ENCODE results near the gene GFRA4. TPM values are rescaled to one million over a fixed set of nuclear protein-coding genes. Genes with fewer than 3 reads are reported as not detected.

Gene GFRA4
- total and polyA plus RNA-seq, 4 donors, result 0.15 TPM; not detected in 3

GRCh38 chr20:3677733-3678132 lies 14.5 kb upstream of the GFRA4 start:
- peaks cover 55% of the 10 kb centered on the region for H3K27me3 ChIP-seq (ENCODE audit: control insufficient read depth, insufficient read depth, low read length)

DNA sequence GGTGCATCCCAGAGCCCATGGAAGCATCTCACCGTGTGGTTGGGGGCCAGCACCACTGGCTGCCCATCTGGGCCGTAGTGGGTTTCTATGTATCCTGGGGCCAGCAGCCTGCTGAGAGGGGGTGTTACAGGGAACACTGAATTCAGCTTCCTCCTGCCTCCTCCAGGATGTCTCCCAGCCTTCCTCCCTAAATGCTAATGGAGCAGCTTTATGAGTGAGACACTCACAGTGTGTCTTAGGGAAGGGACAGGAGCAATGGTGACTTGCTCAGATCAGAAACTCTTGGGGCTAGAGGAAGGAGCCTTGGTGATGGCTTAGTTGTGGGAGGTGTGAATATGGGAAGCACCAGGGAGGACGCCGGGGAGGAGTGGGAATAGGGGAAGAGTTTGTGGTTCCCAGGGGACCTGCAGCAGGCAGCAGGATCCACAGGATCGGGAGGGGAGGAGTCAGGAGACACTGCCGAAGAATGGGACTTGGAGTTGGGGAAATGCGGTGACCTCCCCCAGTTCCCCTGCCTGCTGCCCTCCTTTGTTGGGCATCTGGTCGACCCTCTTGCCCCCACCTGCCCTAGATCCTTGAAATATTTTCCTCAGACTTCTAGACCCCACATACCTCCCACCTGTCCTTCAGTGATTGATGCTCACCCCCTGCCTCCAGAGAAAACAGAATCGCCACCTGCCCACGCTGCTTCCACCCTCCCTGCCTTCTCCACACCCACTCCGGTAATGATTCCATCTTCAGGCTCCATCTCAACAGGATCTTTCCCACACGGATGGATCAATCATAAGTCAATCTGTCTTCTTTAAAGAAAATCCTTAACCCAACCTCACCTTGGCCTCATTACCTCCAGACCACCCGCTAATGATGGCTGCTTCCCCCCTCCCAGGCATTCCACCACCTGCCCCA lies 12.0 kb upstream of the GFRA4 start:
- no peaks in the 10 kb centered on the region for H3K9me3 ChIP-seq (ENCODE audit: control insufficient read depth, insufficient read depth, low read length)
- H3K4me1 ChIP-seq (ENCODE audit: control insufficient read depth, insufficient read depth, low read length), result peaks cover 48% of the 10 kb centered on the region
- peaks cover 4% of the 10 kb centered on the region for H3K36me3 ChIP-seq (ENCODE audit: control insufficient read depth, insufficient read depth, low read length)
- WGBS (ENCODE audit: insufficient coverage), result 44% methylated on average over 11 of the region's 13 CpGs
- H3K27me3 ChIP-seq (ENCODE audit: control insufficient read depth, insufficient read depth, low read length), result peaks cover 53% of the 10 kb centered on the region
- DNase-seq (ENCODE audit: low read depth in 4 of 6, low spot score in 6 of 6), result no peak
- H3K4me3 ChIP-seq (ENCODE audit: low read depth, low read length), result no peak overlapping the region
- no peak overlapping the region for H3K27ac ChIP-seq (ENCODE audit: low read depth, low read length)

More at GRCh38 chr20:3677733-3678132, 14.5 kb upstream of the GFRA4 start:
- Histone ChIP-seq H3K4me3 (ENCODE audit: low read depth, low read length) (no peak overlapping the region), H3K9me3 (ENCODE audit: control insufficient read depth, insufficient read depth, low read length) (no peaks in the 10 kb centered on the region), H3K27ac (ENCODE audit: low read depth, low read length) (peak overlapping the region; percentile 54), H3K4me1 (ENCODE audit: control insufficient read depth, insufficient read depth, low read length) (peaks cover 64% of the 10 kb centered on the region), H3K36me3 (ENCODE audit: control insufficient read depth, insufficient read depth, low read length) (peaks cover 2% of the 10 kb centered on the region)
- peak in 2 of 6 donors; percentile 53 to 81 for DNase-seq (ENCODE audit: low read depth in 4 of 6, low spot score in 6 of 6)
- 37% methylated on average over 6 of the region's 8 CpGs for WGBS (ENCODE audit: insufficient coverage)

GRCh38 chr20:3674447-3674846 lies 11.2 kb upstream of the GFRA4 start:
- whole genome bisulfite sequencing (ENCODE audit: insufficient coverage), result 79% methylated on average over 8 of the region's 10 CpGs
- peaks cover 4% of the 10 kb centered on the region for H3K36me3 ChIP-seq (ENCODE audit: control insufficient read depth, insufficient read depth, low read length)
- peaks cover 52% of the 10 kb centered on the region for H3K27me3 ChIP-seq (ENCODE audit: control insufficient read depth, insufficient read depth, low read length)
- H3K27ac ChIP-seq (ENCODE audit: low read depth, low read length), result no peak overlapping the region
- no peak for DNase-seq (ENCODE audit: low read depth in 4 of 6, low spot score in 6 of 6)
- H3K4me3 ChIP-seq (ENCODE audit: low read depth, low read length), result no peak overlapping the region
- H3K9me3 ChIP-seq (ENCODE audit: control insufficient read depth, insufficient read depth, low read length), result no peaks in the 10 kb centered on the region
- peaks cover 40% of the 10 kb centered on the region for H3K4me1 ChIP-seq (ENCODE audit: control insufficient read depth, insufficient read depth, low read length)

- DNase-seq (ENCODE audit: low read depth in 4 of 6, low spot score in 6 of 6), result no peak
- Histone ChIP-seq H3K9me3 (ENCODE audit: control insufficient read depth, insufficient read depth, low read length) (no peaks in the 10 kb centered on the region), H3K36me3 (ENCODE audit: control insufficient read depth, insufficient read depth, low read length) (peaks cover 4% of the 10 kb centered on the region), H3K4me1 (ENCODE audit: control insufficient read depth, insufficient read depth, low read length) (peaks cover 31% of the 10 kb centered on the region), H3K27me3 (ENCODE audit: control insufficient read depth, insufficient read depth, low read length) (peaks cover 52% of the 10 kb centered on the region), H3K27ac (ENCODE audit: low read depth, low read length) (no peak overlapping the region), H3K4me3 (ENCODE audit: low read depth, low read length) (no peak overlapping the region)
- 44% methylated on average over 88 of the region's 90 CpGs for WGBS (ENCODE audit: insufficient coverage)
Measured at GRCh38 chr20:3673221-3674070, 10.2 kb upstream of the GFRA4 start.

DNA sequence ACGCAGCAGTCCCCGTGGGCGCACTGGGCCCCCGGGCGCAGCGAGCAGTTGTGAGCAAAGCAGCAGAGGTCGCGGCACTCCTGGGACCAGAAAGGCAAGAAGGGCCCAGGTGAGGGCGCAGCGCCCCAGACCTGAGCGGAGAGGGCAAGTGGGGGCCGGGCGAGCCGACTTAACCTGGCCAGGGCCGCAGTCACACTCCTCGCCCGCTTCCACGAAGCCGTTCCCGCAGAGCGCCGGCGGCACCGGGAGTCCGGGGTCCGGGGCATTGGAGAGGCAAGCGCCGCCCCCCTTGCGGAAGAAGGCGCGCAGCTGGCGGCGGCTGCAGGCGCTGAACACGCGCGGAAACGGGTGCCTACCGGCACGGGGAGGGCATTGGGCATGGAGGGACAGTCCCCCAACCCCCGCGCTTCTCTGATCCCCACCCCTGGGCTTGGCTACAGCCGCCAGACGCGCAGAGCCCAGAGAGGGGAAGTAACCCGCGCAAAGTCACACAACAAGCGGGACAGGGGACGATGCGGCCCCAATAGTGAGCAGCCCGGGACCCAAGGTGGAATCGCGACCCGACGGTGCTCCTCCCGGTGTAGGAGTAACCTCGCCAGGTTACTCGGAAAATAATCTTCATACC lies 9.5 kb upstream of the GFRA4 start:
- Histone ChIP-seq H3K4me1 (ENCODE audit: control insufficient read depth, insufficient read depth, low read length) (peaks cover 24% of the 10 kb centered on the region), H3K27me3 (ENCODE audit: control insufficient read depth, insufficient read depth, low read length) (peaks cover 52% of the 10 kb centered on the region), H3K27ac (ENCODE audit: low read depth, low read length) (no peak overlapping the region), H3K4me3 (ENCODE audit: low read depth, low read length) (no peak overlapping the region), H3K36me3 (ENCODE audit: control insufficient read depth, insufficient read depth, low read length) (peaks cover 4% of the 10 kb centered on the region), H3K9me3 (ENCODE audit: control insufficient read depth, insufficient read depth, low read length) (no peaks in the 10 kb centered on the region)
- WGBS (ENCODE audit: insufficient coverage), result 9% methylated on average over 56 of the region's 58 CpGs
- no peak for DNase-seq (ENCODE audit: low read depth in 4 of 6, low spot score in 6 of 6)

GRCh38 chr20:3671986-3672546 lies 8.9 kb upstream of the GFRA4 start:
- H3K9me3 ChIP-seq (ENCODE audit: control insufficient read depth, insufficient read depth, low read length), result no peaks in the 10 kb centered on the region
- H3K27me3 ChIP-seq (ENCODE audit: control insufficient read depth, insufficient read depth, low read length), result peaks cover 52% of the 10 kb centered on the region
- peaks cover 18% of the 10 kb centered on the region for H3K4me1 ChIP-seq (ENCODE audit: control insufficient read depth, insufficient read depth, low read length)
- no peak overlapping the region for H3K4me3 ChIP-seq (ENCODE audit: low read depth, low read length)
- no peak overlapping the region for H3K27ac ChIP-seq (ENCODE audit: low read depth, low read length)
- DNase-seq (ENCODE audit: low read depth in 4 of 6, low spot score in 6 of 6), result no peak
- 33% methylated on average over 19 of the region's 23 CpGs for WGBS (ENCODE audit: insufficient coverage)
- peaks cover 4% of the 10 kb centered on the region for H3K36me3 ChIP-seq (ENCODE audit: control insufficient read depth, insufficient read depth, low read length)

DNA sequence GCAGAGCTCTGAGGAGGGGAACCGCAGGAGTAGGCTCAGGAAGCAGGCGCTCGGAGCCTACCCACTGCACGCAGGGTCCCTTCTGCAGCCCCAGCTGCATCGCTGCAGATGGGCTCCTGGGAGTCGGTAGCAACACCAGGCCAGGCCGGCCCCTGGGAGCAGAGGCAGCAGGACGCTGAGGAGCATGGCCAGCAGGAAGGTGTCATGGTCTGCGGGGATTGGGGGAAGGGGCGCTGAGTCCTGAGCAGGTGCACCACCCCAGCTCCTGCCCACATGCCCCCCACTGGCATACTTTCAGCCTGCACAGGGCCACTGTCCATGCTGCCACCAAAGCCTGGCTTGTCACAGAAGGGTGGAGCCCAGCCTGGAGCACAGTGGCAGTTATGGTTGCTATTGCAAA lies 7.7 kb upstream of the GFRA4 start:
- Histone ChIP-seq H3K4me1 (ENCODE audit: control insufficient read depth, insufficient read depth, low read length) (peaks cover 9% of the 10 kb centered on the region), H3K4me3 (ENCODE audit: low read depth, low read length) (no peak overlapping the region), H3K27ac (ENCODE audit: low read depth, low read length) (no peak overlapping the region), H3K27me3 (ENCODE audit: control insufficient read depth, insufficient read depth, low read length) (peaks cover 50% of the 10 kb centered on the region), H3K36me3 (ENCODE audit: control insufficient read depth, insufficient read depth, low read length) (peaks cover 4% of the 10 kb centered on the region), H3K9me3 (ENCODE audit: control insufficient read depth, insufficient read depth, low read length) (no peaks in the 10 kb centered on the region)
- WGBS (ENCODE audit: insufficient coverage), result 76% methylated on average over 10 of the region's 10 CpGs
- DNase-seq (ENCODE audit: low read depth in 4 of 6, low spot score in 6 of 6), result no peak

DNA sequence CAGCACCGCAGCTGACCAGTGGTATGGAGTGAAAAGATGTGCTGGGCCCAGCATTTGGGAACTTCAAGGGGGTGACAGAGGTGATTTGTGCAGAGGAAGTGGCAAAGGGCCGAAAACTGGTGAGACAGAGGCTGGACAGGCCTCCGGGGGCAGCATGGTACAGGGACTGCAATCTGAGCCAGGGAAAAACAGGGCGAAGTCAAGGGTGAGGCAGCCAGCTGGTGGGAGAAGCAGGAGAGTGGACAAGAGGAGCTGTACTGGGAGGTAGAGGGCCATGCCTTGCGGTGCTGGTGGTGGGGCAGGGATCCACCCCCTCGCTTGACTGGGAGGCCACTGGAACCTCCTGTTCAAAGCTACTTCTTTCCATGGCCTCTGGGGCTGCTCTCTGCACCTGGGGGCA lies 7.3 kb upstream of the GFRA4 start:
- H3K27ac ChIP-seq (ENCODE audit: low read depth, low read length), result no peak overlapping the region
- WGBS (ENCODE audit: insufficient coverage), result 49% methylated on average over 6 of the region's 6 CpGs
- peaks cover 4% of the 10 kb centered on the region for H3K36me3 ChIP-seq (ENCODE audit: control insufficient read depth, insufficient read depth, low read length)
- H3K27me3 ChIP-seq (ENCODE audit: control insufficient read depth, insufficient read depth, low read length), result peaks cover 48% of the 10 kb centered on the region
- DNase-seq (ENCODE audit: low read depth in 4 of 6, low spot score in 6 of 6), result no peak
- H3K4me1 ChIP-seq (ENCODE audit: control insufficient read depth, insufficient read depth, low read length), result peaks cover 9% of the 10 kb centered on the region
- H3K4me3 ChIP-seq (ENCODE audit: low read depth, low read length), result no peak overlapping the region
- H3K9me3 ChIP-seq (ENCODE audit: control insufficient read depth, insufficient read depth, low read length), result no peaks in the 10 kb centered on the region

- 76% methylated on average over 13 of the region's 13 CpGs for WGBS (ENCODE audit: insufficient coverage)
- H3K27me3 ChIP-seq (ENCODE audit: control insufficient read depth, insufficient read depth, low read length), result peaks cover 42% of the 10 kb centered on the region
- no peak overlapping the region for H3K27ac ChIP-seq (ENCODE audit: low read depth, low read length)
- H3K4me3 ChIP-seq (ENCODE audit: low read depth, low read length), result no peak overlapping the region
- peaks cover 4% of the 10 kb centered on the region for H3K36me3 ChIP-seq (ENCODE audit: control insufficient read depth, insufficient read depth, low read length)
- H3K4me1 ChIP-seq (ENCODE audit: control insufficient read depth, insufficient read depth, low read length), result peaks cover 9% of the 10 kb centered on the region
- no peaks in the 10 kb centered on the region for H3K9me3 ChIP-seq (ENCODE audit: control insufficient read depth, insufficient read depth, low read length)
- DNase-seq (ENCODE audit: low read depth in 4 of 6, low spot score in 6 of 6), result no peak
Measured at GRCh38 chr20:3669710-3670367, 6.6 kb upstream of the GFRA4 start.

Measured in spinal cord (tissue), 10 donors.